GM18502 (cell line): ENCODE measurements around the gene RNU5D-1.

Source experiments
- ATAC-seq: cut with Tn5 transposase; IDR thresholded peaks from one replicate; pipeline ENCODE4 v1.9.1; 2021; ENCODE audit warnings: mild to moderate bottlenecking; ENCODE audit not compliant: unreplicated experiment, poor library complexity

RNU5D-1 gene

GRCh38 chr1:44733784-44734183, 2.8 kb upstream of the RNU5D-1 start:
- ATAC-seq, result no peak

- no peak for ATAC-seq
Measured at GRCh38 chr1:44733365-44733764, 2.4 kb upstream of the RNU5D-1 start.

GRCh38 chr1:44724955-44725698, 5.8 kb downstream of the RNU5D-1 start:
- no peak for ATAC-seq

- no peak for ATAC-seq
Measured at GRCh38 chr1:44724296-44724954, 6.5 kb downstream of the RNU5D-1 start.

GRCh38 chr1:44723496-44724295, 7.3 kb downstream of the RNU5D-1 start:
- no peak for ATAC-seq

- no peak for ATAC-seq
Measured at GRCh38 chr1:44723064-44723463, 7.9 kb downstream of the RNU5D-1 start.

GRCh38 chr1:44721485-44722361, 9.2 kb downstream of the RNU5D-1 start:
- peak; percentile 78 for ATAC-seq

GRCh38 chr1:44720281-44720680, 10.7 kb downstream of the RNU5D-1 start:
- no peak for ATAC-seq

GRCh38 chr1:44719318-44719717, 11.7 kb downstream of the RNU5D-1 start:
- ATAC-seq, result no peak

GRCh38 chr1:44718091-44718490, 12.9 kb downstream of the RNU5D-1 start:
- ATAC-seq, result no peak

- ATAC-seq, result no peak
Measured at GRCh38 chr1:44717653-44718052, 13.3 kb downstream of the RNU5D-1 start.

GRCh38 chr1:44717156-44717555, 13.8 kb downstream of the RNU5D-1 start:
- no peak for ATAC-seq

- ATAC-seq, result peak; percentile 57
Measured at GRCh38 chr1:44714944-44715571, 15.9 kb downstream of the RNU5D-1 start.

- no peak for ATAC-seq
Measured at GRCh38 chr1:44714532-44714931, 16.4 kb downstream of the RNU5D-1 start.

GRCh38 chr1:44713321-44713781, 17.6 kb downstream of the RNU5D-1 start:
- ATAC-seq, result peak; percentile 50

- ATAC-seq, result no peak
Measured at GRCh38 chr1:44707959-44708831, 22.8 kb downstream of the RNU5D-1 start.

- ATAC-seq, result no peak
Measured at GRCh38 chr1:44707112-44707881, 23.7 kb downstream of the RNU5D-1 start.

GRCh38 chr1:44705938-44706337, 25.0 kb downstream of the RNU5D-1 start:
- no peak for ATAC-seq
